Left renal pelvis (tissue), 4 donors: Measurements from ENCODE around the gene SEL1L3. TPM values are rescaled to one million over a fixed set of nuclear protein-coding genes. Genes with fewer than 3 reads are reported as not detected.
"Not testable (repeated sequence)": the region's sequence is repeated elsewhere in the genome, so short reads cannot be mapped to it uniquely, and the experiment has no call there.

Source experiments
- DNase-seq, 4 donors: peaks; one replicate each; pipeline ENCODE4 v3.0.0-alpha.2; 2013; ENCODE audit warnings: low read depth in 4 of 4, low spot score in 3 of 4
- polyA plus RNA-seq, 4 donors: library from polyadenylated mRNA; unstranded; fragments of 120-200 nt; gene quantifications; one replicate each; pipeline ENCODE4 v1.2.1, GENCODE V29; 2013; ENCODE audit not compliant: insufficient read length in 4 of 4

The SEL1L3 gene
- polyA plus RNA-seq, 4 donors, result 11.2 to 25.6 (median 20.7) TPM

GRCh38 chr4:25879991-25880651 is 17.3 kb upstream of the SEL1L3 start:
- DNase-seq, result no peak

- DNase-seq, result no peak
These were observed 16.8 kb upstream of the SEL1L3 start for GRCh38 chr4:25879587-25879986.

GRCh38 chr4:25879091-25879584 is 16.4 kb upstream of the SEL1L3 start:
- DNase-seq, result no peak

- no peak for DNase-seq
These were observed 15.9 kb upstream of the SEL1L3 start for GRCh38 chr4:25878676-25879075.

GRCh38 chr4:25875281-25875745 is 12.5 kb upstream of the SEL1L3 start:
- no peak for DNase-seq

- no peak for DNase-seq
These were observed 11.9 kb upstream of the SEL1L3 start for GRCh38 chr4:25874655-25875054.

- no peak for DNase-seq
These were observed 10.9 kb upstream of the SEL1L3 start for GRCh38 chr4:25873632-25874129.

- DNase-seq, result no peak
These were observed 10.3 kb upstream of the SEL1L3 start for GRCh38 chr4:25872851-25873631.

- no peak for DNase-seq
These were observed 7.3 kb upstream of the SEL1L3 start for GRCh38 chr4:25870081-25870480.

GRCh38 chr4:25867781-25868294 is 5.0 kb upstream of the SEL1L3 start:
- DNase-seq, result no peak

GRCh38 chr4:25866401-25866800 is 3.6 kb upstream of the SEL1L3 start:
- DNase-seq, result not testable (repeated sequence)

- no peak for DNase-seq
These were observed 2.8 kb upstream of the SEL1L3 start for GRCh38 chr4:25865586-25865985.

GRCh38 chr4:25863831-25864418 is 1.1 kb upstream of the SEL1L3 start:
- no peak for DNase-seq

GRCh38 chr4:25863347-25863784 is 578 bp upstream of the SEL1L3 start:
- no peak for DNase-seq

GRCh38 chr4:25861951-25862410 is 807 bp downstream of the SEL1L3 start:
- no peak for DNase-seq

- DNase-seq, result no peak
These were observed 1.4 kb downstream of the SEL1L3 start for GRCh38 chr4:25861280-25861950.

GRCh38 chr4:25860586-25861279 is 2.1 kb downstream of the SEL1L3 start:
- no peak for DNase-seq

GRCh38 chr4:25859429-25860148 is 3.2 kb downstream of the SEL1L3 start:
- no peak for DNase-seq

GRCh38 chr4:25857851-25858400 is 4.9 kb downstream of the SEL1L3 start:
- DNase-seq, result no peak
